Choroid plexus epithelial cell (primary cell): Measurements from ENCODE around the gene ARL4D.
"Not testable (repeated sequence)": the region's sequence is repeated elsewhere in the genome, so short reads cannot be mapped to it uniquely, and the experiment has no call there.

Experiments used
- DNase-seq: peaks from one replicate; pipeline ENCODE4 v3.0.0-alpha.2; 2010; ENCODE audit warnings: low read depth
- H3K4me3 ChIP-seq: 2 replicates; pipeline ENCODE4 v1.5.1; 2011; ENCODE audit warnings: low read depth, mild to moderate bottlenecking, control low read depth, low read length, moderate library complexity
- TF ChIP-seq, protein P1 (sequence below): conservative IDR thresholded peaks from 2 replicates; pipeline ENCODE4 v1.5.1; 2011; ENCODE audit warnings: low read depth, mild to moderate bottlenecking, control low read depth, inconsistent platforms, low read length, moderate library complexity

Gene ARL4D

GRCh38 chr17:43372273-43372911 lies 26.4 kb upstream of the ARL4D start:
- no peak for DNase-seq
- TF ChIP-seq, protein P1, sequence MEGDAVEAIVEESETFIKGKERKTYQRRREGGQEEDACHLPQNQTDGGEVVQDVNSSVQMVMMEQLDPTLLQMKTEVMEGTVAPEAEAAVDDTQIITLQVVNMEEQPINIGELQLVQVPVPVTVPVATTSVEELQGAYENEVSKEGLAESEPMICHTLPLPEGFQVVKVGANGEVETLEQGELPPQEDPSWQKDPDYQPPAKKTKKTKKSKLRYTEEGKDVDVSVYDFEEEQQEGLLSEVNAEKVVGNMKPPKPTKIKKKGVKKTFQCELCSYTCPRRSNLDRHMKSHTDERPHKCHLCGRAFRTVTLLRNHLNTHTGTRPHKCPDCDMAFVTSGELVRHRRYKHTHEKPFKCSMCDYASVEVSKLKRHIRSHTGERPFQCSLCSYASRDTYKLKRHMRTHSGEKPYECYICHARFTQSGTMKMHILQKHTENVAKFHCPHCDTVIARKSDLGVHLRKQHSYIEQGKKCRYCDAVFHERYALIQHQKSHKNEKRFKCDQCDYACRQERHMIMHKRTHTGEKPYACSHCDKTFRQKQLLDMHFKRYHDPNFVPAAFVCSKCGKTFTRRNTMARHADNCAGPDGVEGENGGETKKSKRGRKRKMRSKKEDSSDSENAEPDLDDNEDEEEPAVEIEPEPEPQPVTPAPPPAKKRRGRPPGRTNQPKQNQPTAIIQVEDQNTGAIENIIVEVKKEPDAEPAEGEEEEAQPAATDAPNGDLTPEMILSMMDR, result no peak
- H3K4me3 ChIP-seq, result no peak overlapping the region

DNA sequence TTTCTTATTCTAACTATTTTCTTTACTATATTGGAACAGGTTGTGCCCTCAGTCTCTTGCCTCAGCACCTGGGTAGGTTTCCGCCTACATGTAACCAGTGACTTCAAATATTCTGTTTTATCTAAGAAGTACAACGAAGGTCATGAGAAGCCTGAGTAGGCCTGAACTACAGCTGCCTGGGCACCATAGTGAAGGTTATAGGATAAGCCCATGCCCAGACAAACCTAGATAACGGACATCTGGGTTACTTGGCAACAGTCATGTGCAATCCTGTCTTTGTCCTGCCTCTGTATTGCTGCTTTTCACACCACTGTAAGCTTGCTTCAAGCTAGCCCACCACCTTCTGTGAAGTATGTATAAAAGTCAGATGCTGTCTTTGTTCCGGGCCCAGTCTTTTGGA lies 25.4 kb upstream of the ARL4D start:
- H3K4me3 ChIP-seq, result no peak overlapping the region
- DNase-seq, result no peak
- TF ChIP-seq, protein P1, result no peak

- not testable (repeated sequence) for H3K4me3 ChIP-seq, DNase-seq
Observed at GRCh38 chr17:43375915-43376314, 22.9 kb upstream of the ARL4D start.

GRCh38 chr17:43377056-43377810 lies 21.6 kb upstream of the ARL4D start:
- no peak for DNase-seq
- TF ChIP-seq, protein P1, result no peak

DNA sequence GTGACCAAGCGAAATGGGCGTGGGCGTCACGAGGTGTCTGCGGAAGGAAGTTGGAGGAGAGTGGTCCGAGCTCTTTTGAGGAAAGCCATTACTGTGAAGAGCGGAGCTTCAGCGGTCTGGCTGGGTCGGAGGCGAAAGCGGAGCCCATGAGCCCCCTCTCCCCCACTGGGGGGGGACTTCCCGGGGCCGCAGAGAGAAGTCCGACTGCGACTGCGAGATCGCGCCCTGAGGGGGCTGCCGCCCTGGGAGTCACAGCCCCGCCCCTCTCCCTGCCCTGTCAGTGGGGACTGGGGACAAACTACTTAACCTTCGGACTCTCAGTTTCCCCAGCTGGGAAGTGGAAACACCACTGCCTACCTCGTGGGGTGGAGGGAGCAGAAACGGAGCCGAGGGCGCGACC lies 20.0 kb upstream of the ARL4D start:
- DNase-seq, result no peak
- no peak overlapping the region for H3K4me3 ChIP-seq
- TF ChIP-seq, protein P1, result no peak

More at GRCh38 chr17:43377056-43377810, 21.6 kb upstream of the ARL4D start:
- H3K4me3 ChIP-seq, result no peak overlapping the region

DNA sequence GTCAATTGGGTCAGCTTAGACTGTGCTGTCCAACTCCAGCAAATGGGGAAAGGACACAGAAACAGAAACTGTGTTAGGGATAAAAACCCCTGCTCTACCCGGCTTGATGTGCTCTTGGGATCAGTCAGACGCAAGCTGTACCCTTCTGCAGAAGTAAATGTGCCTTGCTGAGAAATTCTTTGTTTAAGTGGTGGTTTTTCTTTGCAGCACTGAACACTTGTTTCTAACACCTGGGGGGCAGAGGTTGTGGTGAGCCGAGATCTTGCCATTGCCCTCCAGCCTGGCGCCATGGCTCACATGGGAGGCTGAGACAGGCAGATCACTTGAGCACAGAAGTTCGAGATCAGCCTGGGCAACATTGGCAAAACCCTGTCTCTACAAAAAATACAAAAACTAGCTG lies 18.5 kb upstream of the ARL4D start:
- no peak overlapping the region for H3K4me3 ChIP-seq
- no peak for DNase-seq
- TF ChIP-seq, protein P1, result no peak

- no peak overlapping the region for H3K4me3 ChIP-seq
- no peak for DNase-seq
- TF ChIP-seq, protein P1, result no peak
Observed at GRCh38 chr17:43381204-43381603, 17.6 kb upstream of the ARL4D start.
